BE2C (cell line): ENCODE data around the gene PLLP.

ENCODE experiments used
- DNase-seq: peaks from one replicate; pipeline ENCODE4 v3.0.0-alpha.2; 2020
- H3K27me3 ChIP-seq: fragments of 250-450 bp; sonication (Bioruptor Pico); 2 replicates; pipeline ENCODE4 v1.5.1; 2020; ENCODE audit warnings: mild to moderate bottlenecking
- H3K36me3 ChIP-seq: fragments of 250-450 bp; sonication (Bioruptor Pico); 2 replicates; pipeline ENCODE4 v1.5.1; 2020; ENCODE audit warnings: mild to moderate bottlenecking
- H3K4me1 ChIP-seq: fragments of 250-450 bp; sonication (Bioruptor Pico); 2 replicates; pipeline ENCODE4 v1.5.1; 2020
- H3K4me3 ChIP-seq: 2 replicates; pipeline ENCODE4 v1.5.1; 2011; ENCODE audit warnings: low read depth, low read length
- H3K9me3 ChIP-seq: fragments of 250-450 bp; sonication (Bioruptor Pico); 2 replicates; pipeline ENCODE4 v1.5.1; 2020
- CTCF ChIP-seq: IDR thresholded peaks from 2 replicates; pipeline ENCODE4 v1.5.1; 2012; ENCODE audit warnings: mild to moderate bottlenecking, low read depth, low read length

Gene PLLP

DNA sequence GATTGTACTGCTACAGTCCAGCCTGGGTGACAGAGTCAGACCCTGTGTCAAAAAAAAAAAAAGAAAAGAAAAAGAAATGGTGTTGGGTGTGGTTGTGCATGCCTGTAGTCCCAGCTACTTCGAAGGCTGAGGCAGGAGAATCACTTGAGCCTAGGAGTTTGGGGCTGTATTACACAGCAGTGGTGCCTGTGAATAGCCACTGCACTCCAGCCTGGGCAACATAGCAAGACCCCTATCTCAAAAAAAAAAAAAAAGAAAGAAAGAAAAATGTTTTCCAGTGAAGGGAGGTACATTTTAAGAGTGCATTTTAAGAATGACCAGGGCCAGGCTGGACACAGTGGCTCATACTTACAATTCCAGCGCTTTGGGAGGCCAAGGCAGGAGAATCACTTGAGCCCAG, 33.1 kb downstream of the PLLP start:
- Histone ChIP-seq H3K36me3 (peaks cover 25% of the 10 kb centered on the region), H3K9me3 (no peaks in the 10 kb centered on the region), H3K4me1 (no peaks in the 10 kb centered on the region), H3K4me3 (no peak overlapping the region), H3K27me3 (no peaks in the 10 kb centered on the region)
- DNase-seq, result no peak
- no peak for TF ChIP-seq CTCF

DNA sequence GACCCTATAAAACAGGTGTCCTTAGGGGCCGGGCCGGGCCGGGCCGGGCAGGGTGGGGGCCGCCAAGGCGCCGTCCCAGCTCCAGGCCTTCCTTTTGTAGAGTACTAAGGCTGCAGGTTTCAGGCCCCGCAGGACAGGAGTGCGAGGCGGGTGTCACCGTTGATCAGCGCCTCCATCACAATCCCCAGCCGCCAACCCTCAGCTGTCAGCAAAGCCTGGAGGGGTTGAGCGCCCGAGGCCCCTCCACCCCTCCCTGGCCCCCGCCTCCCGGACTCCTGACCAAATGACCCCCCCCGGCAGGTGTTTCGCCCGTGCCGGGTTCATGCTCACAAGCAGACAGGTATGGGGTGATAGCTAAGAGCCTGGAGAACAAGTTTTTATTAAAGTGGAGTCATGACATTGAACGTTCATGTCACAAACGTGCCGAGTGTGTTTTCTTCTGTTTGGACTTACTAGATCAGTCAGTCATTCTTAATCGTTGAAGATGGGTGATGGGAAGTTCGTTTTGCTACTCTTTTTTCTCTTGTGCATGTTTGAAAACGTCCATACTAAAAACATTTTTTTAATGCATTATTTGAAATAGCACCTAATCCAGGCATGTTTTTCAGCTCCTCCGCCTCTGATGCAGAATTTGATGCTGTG, 38.9 kb downstream of the PLLP start:
- no peaks in the 10 kb centered on the region for H3K9me3 ChIP-seq
- H3K4me1 ChIP-seq, result no peaks in the 10 kb centered on the region
- H3K4me3 ChIP-seq, result peak overlapping the region; percentile 88
- DNase-seq, result no peak
- H3K36me3 ChIP-seq, result peaks cover 11% of the 10 kb centered on the region; the same call in 1 of the 2 replicates
- no peak for TF ChIP-seq CTCF
- H3K27me3 ChIP-seq, result no peaks in the 10 kb centered on the region

GRCh38 chr16:57244767-57245471, 39.6 kb downstream of the PLLP start, which contains the start of gene ARL2BP:
Gene ARL2BP (plus strand): TSS chr16:57245259. CDS start chr16:57245368, 109 bp downstream.
- peak; percentile 99 for DNase-seq
- no peaks in the 10 kb centered on the region for H3K4me1 ChIP-seq
- no peaks in the 10 kb centered on the region for H3K9me3 ChIP-seq
- H3K36me3 ChIP-seq, result peaks cover 7% of the 10 kb centered on the region; the same call in 1 of the 2 replicates
- peak within 1 kb of the TSS; percentile 88 for H3K4me3 ChIP-seq
- TF ChIP-seq CTCF, result no peak
- no peaks in the 10 kb centered on the region for H3K27me3 ChIP-seq

DNA sequence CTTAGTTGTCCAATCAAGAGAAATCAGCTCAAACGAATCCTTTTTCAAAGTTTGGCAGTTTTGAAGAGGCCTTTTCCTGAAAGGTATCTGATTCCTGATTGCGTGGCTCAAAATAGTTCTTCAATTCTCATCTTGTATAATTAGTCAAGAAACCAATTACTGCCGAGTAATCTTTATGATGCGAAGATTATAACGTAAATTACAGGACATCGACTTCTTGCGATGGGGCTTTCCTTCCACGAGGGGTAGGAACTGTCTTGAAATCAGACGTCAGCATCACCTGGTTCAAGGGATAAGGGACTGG, 40.1 kb downstream of the PLLP start:
- H3K27me3 ChIP-seq, result no peaks in the 10 kb centered on the region
- no peaks in the 10 kb centered on the region for H3K4me1 ChIP-seq
- peaks cover 4% of the 10 kb centered on the region; the same call in 1 of the 2 replicates for H3K36me3 ChIP-seq
- no peak for DNase-seq
- no peak for TF ChIP-seq CTCF
- H3K4me3 ChIP-seq, result peak overlapping the region; percentile 88
- no peaks in the 10 kb centered on the region for H3K9me3 ChIP-seq

GRCh38 chr16:57242650-57243049, 41.8 kb downstream of the PLLP start:
- H3K4me1 ChIP-seq, result no peaks in the 10 kb centered on the region
- no peak for TF ChIP-seq CTCF

GRCh38 chr16:57240851-57241250, 43.6 kb downstream of the PLLP start:
- Histone ChIP-seq H3K9me3 (no peaks in the 10 kb centered on the region), H3K27me3 (no peaks in the 10 kb centered on the region), H3K4me3 (no peak overlapping the region), H3K36me3 (peaks cover 32% of the 10 kb centered on the region), H3K4me1 (no peaks in the 10 kb centered on the region)
- no peak for TF ChIP-seq CTCF
- no peak for DNase-seq

More at GRCh38 chr16:57242650-57243049, 41.8 kb downstream of the PLLP start:
- Histone ChIP-seq H3K9me3 (no peaks in the 10 kb centered on the region), H3K4me3 (no peak overlapping the region), H3K36me3 (peaks cover 17% of the 10 kb centered on the region), H3K27me3 (no peaks in the 10 kb centered on the region)
- DNase-seq, result no peak
